CD14-positive monocyte (primary cell): ENCODE results near the gene IKZF3. TPM values are rescaled to one million over a fixed set of nuclear protein-coding genes. Genes with fewer than 3 reads are reported as not detected.

Experiments used
- DNase-seq, 3 donors: peaks; one replicate each; pipeline ENCODE4 v3.0.0-alpha.2; 2011 to 2022
- H2AFZ ChIP-seq: 2 replicates; pipeline ENCODE4 v1.6.0; 2012; ENCODE audit warnings: mild to moderate bottlenecking, low read depth, low read length, inconsistent platforms; ENCODE audit not compliant: insufficient read depth, poor library complexity, severe bottlenecking
- H3K27ac ChIP-seq, 2 donors: 1 replicate in 1 of 2; 2 replicates in 1 of 2; pipeline ENCODE4 v1.5.1; 2012 to 2013; ENCODE audit warnings: low read length in 2 of 2, control low read depth in 1 of 2, inconsistent platforms in 1 of 2, low read depth in 1 of 2, mild to moderate bottlenecking in 1 of 2
- H3K27me3 ChIP-seq, 2 donors: one replicate each; pipeline versions ENCODE4 v1.6.0 to v1.6.1; 2011 to 2013; ENCODE audit warnings: low read length in 2 of 2; ENCODE audit not compliant: control insufficient read depth in 2 of 2, insufficient read depth in 2 of 2
- H3K36me3 ChIP-seq, 2 donors: replicated peaks in 1 of 2; 1 replicate in 1 of 2; 2 replicates in 1 of 2; pipeline versions ENCODE4 v1.5.1 to v1.6.1; 2012 to 2013; ENCODE audit warnings: low read length in 2 of 2, control low read depth in 1 of 2, inconsistent platforms in 1 of 2, mild to moderate bottlenecking in 1 of 2; ENCODE audit not compliant: insufficient read depth in 2 of 2, control insufficient read depth in 1 of 2
- H3K4me1 ChIP-seq, 2 donors: 1 replicate in 1 of 2; 2 replicates in 1 of 2; pipeline versions ENCODE4 v1.5.1 to v1.6.1; 2012 to 2013; ENCODE audit warnings: low read length in 2 of 2, control low read depth in 1 of 2, inconsistent platforms in 1 of 2, mild to moderate bottlenecking in 1 of 2, moderate library complexity in 1 of 2; ENCODE audit not compliant: insufficient read depth in 2 of 2, control insufficient read depth in 1 of 2
- H3K4me2 ChIP-seq: replicated peaks from 2 replicates; pipeline ENCODE3; 2012; ENCODE audit warnings: low read length, moderate library complexity, mild to moderate bottlenecking; ENCODE audit not compliant: poor library complexity, severe bottlenecking; ENCODE audit errors: extremely low read depth
- H3K4me3 ChIP-seq, 3 experiments: fragments of 200-600 bp in 1 of 3; sonication (generic) in 1 of 3; replicated peaks in 1 of 3; 1 replicate in 2 of 3; 2 replicates in 1 of 3; pipeline ENCODE4 v1.5.1; 2011 to 2013; ENCODE audit warnings: low read length in 3 of 3, mild to moderate bottlenecking in 3 of 3, control low read depth in 2 of 3, low read depth in 2 of 3, inconsistent platforms in 1 of 3, moderate library complexity in 1 of 3
- H3K79me2 ChIP-seq: 2 replicates; pipeline ENCODE4 v1.6.0; 2012; ENCODE audit warnings: mild to moderate bottlenecking, control low read depth, inconsistent platforms, low read length, moderate library complexity; ENCODE audit not compliant: insufficient read depth
- H3K9ac ChIP-seq: 2 replicates; pipeline ENCODE4 v1.6.0; 2017; ENCODE audit warnings: low read length, mild to moderate bottlenecking; ENCODE audit not compliant: insufficient read depth, poor library complexity, severe bottlenecking
- H3K9me3 ChIP-seq, 2 donors: replicated peaks in 1 of 2; 1 replicate in 1 of 2; 2 replicates in 1 of 2; pipeline versions ENCODE4 v1.5.1 to v1.6.1; 2012 to 2013; ENCODE audit warnings: low read length in 2 of 2, control low read depth in 1 of 2; ENCODE audit not compliant: control insufficient read depth in 1 of 2, insufficient read depth in 1 of 2
- H4K20me1 ChIP-seq: 2 replicates; pipeline ENCODE4 v1.6.0; 2012; ENCODE audit warnings: mild to moderate bottlenecking, low read length, control low read depth, moderate library complexity; ENCODE audit not compliant: insufficient read depth
- H3K27ac Mint-ChIP-seq, 7 donors: one replicate each; pipeline ENCODE4 v1.8.0; 2020; ENCODE audit warnings: mild to moderate bottlenecking in 7 of 7, mixed read lengths in 7 of 7, moderate library complexity in 6 of 7, inconsistent platforms in 2 of 7
- H3K27me3 Mint-ChIP-seq, 3 donors: one replicate each; pipeline ENCODE4 v1.8.0; 2021 to 2022; ENCODE audit warnings: low read depth in 3 of 3, mild to moderate bottlenecking in 3 of 3, mixed read lengths in 3 of 3, moderate library complexity in 3 of 3, inconsistent platforms in 1 of 3
- H3K36me3 Mint-ChIP-seq, 2 donors: one replicate each; pipeline ENCODE4 v1.8.0; 2020; ENCODE audit warnings: mixed read lengths in 2 of 2, inconsistent platforms in 1 of 2, mild to moderate bottlenecking in 1 of 2
- H3K4me1 Mint-ChIP-seq: one replicate; pipeline ENCODE4 v1.8.0; 2020; ENCODE audit warnings: mild to moderate bottlenecking, mixed read lengths
- H3K4me3 Mint-ChIP-seq, 2 donors: one replicate each; pipeline ENCODE4 v1.8.0; 2020; ENCODE audit warnings: mild to moderate bottlenecking in 2 of 2, mixed read lengths in 2 of 2, moderate library complexity in 1 of 2
- H3K9me3 Mint-ChIP-seq, 7 donors: one replicate each; pipeline ENCODE4 v1.8.0; 2020 to 2022; ENCODE audit warnings: mixed read lengths in 7 of 7, mild to moderate bottlenecking in 6 of 7, moderate library complexity in 6 of 7, inconsistent platforms in 2 of 7
- WGBS: methylation state at CpG from one replicate; pipeline ENCODE4 v1.1.5; 2013; ENCODE audit warnings: missing lambda C conversion rate; ENCODE audit not compliant: insufficient coverage; 5-methylcytosine and 5-hydroxymethylcytosine counted together
- intact Hi-C, 2 donors: fragments of 100-400 bp; cut with micrococcal nuclease; formaldehyde crosslinking; loops; one replicate each; pipeline versions ENCODE4 v1.15.0 to v1.15.1; 2023
- polyA plus RNA-seq, 3 donors: library from polyadenylated mRNA; depleted of rRNA in 1 of 3; unstranded in 2 of 3; stranded (reverse) in 1 of 3; fragments of 300-500 nt in 2 of 3; fragments of >200 nt in 1 of 3; fragmentation: Illumina TruSeq in 2 of 3; gene quantifications; 1 replicate in 2 of 3; 2 replicates in 1 of 3; pipeline ENCODE4 v1.2.3, GENCODE V29; 2012 to 2021
- TF ChIP-seq, protein P1 (sequence below): fragments of 200-600 bp; IDR thresholded peaks from one replicate; pipeline ENCODE4 v1.8.0; 2022; ENCODE audit warnings: antibody characterized with exemption, mild to moderate bottlenecking

Gene IKZF3
- polyA plus RNA-seq, 3 donors, result 0.05 to 0.15 (median 0.05) TPM

DNA sequence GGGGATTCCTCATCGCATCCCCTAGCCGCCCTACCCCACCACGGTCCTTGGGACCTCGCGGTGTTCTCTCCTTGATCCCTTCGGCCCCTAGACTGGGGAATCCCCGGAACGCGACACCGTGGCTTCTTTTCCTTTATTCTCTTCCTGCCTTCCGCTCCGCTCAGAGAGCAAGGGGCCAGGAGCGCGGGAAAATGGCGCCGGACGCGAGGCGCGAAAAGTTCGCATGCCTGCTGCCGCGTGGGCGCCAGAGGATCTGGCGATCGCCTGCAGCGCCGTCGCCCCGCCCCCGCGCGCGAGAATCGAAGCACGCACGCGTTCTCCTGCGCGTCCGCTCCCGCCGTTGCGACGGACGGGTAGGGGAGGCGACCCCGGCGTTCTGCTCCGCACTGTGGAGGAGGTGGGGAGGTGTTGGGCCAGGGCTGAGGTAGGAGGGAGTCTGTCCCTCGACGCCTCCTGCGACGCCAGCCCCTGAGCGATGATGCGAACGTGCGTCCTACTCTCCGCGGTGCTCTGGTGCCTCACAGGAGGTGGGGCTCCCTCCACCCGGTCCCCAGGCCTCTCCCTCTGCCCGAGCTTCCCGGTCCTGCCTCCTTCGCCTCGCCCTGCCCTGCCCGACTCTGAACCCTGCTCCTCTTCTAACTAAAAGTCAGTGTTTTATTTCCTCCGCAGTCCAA is 3.9 kb upstream of the IKZF3 start, which contains the start of gene ZPBP2:
ZPBP2 (plus strand) TSS at position 323 of the 674 bp plus-strand sequence; CDS start at position 476, 153 bp downstream.
- H3K9me3 ChIP-seq, result peaks cover 12 to 16% of the 10 kb centered on the region in 2 donors
- peaks cover 12 to 24% (median 19%) of the 10 kb centered on the region in 7 donors for H3K9me3 Mint-ChIP-seq

GRCh38 chr17:39867084-39867879 is 3.2 kb upstream of the IKZF3 start:
- Histone ChIP-seq H3K4me2 (no peak overlapping the region), H3K27ac (no peak overlapping the region), H3K4me3 (no peak overlapping the region), H3K36me3 (no peaks in the 10 kb centered on the region), H2AFZ (no peak overlapping the region), H4K20me1 (no peaks in the 10 kb centered on the region), H3K4me1 (peaks cover 30 to 31% of the 10 kb centered on the region in 2 donors), H3K79me2 (no peaks in the 10 kb centered on the region), H3K27me3 (peaks cover 32 to 57% of the 10 kb centered on the region in 2 donors), H3K9me3 (peaks cover 12 to 16% of the 10 kb centered on the region in 2 donors), H3K9ac (no peak overlapping the region)
- peaks cover 34% of the 10 kb centered on the region for H3K4me1 Mint-ChIP-seq
- TF ChIP-seq, protein P1, sequence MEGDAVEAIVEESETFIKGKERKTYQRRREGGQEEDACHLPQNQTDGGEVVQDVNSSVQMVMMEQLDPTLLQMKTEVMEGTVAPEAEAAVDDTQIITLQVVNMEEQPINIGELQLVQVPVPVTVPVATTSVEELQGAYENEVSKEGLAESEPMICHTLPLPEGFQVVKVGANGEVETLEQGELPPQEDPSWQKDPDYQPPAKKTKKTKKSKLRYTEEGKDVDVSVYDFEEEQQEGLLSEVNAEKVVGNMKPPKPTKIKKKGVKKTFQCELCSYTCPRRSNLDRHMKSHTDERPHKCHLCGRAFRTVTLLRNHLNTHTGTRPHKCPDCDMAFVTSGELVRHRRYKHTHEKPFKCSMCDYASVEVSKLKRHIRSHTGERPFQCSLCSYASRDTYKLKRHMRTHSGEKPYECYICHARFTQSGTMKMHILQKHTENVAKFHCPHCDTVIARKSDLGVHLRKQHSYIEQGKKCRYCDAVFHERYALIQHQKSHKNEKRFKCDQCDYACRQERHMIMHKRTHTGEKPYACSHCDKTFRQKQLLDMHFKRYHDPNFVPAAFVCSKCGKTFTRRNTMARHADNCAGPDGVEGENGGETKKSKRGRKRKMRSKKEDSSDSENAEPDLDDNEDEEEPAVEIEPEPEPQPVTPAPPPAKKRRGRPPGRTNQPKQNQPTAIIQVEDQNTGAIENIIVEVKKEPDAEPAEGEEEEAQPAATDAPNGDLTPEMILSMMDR, result no peak
- DNase-seq, result peak in 1 of 3 donors; percentile 7
- peaks cover 52 to 57% (median 53%) of the 10 kb centered on the region in 3 donors for H3K27me3 Mint-ChIP-seq
- peak overlapping the region in 1 of 2 donors; percentile 75 for H3K4me3 Mint-ChIP-seq
- peaks cover 12 to 24% (median 19%) of the 10 kb centered on the region in 7 donors for H3K9me3 Mint-ChIP-seq
- H3K36me3 Mint-ChIP-seq, result peaks cover 0 to 11% of the 10 kb centered on the region in 2 donors
- intact Hi-C loops, result no loop called here
- peak overlapping the region in 1 of 7 donors; percentile 79 for H3K27ac Mint-ChIP-seq
- WGBS, result 88% methylated on average over 17 of the region's 21 CpGs

More for the DNA sequence above, 3.9 kb upstream of the IKZF3 start, which contains the start of gene ZPBP2:
- Histone ChIP-seq H3K4me1 (peaks cover 30 to 31% of the 10 kb centered on the region in 2 donors), H2AFZ (no peak within 1 kb of the TSS), H3K27ac (no peak within 1 kb of the TSS), H4K20me1 (no peaks in the 10 kb centered on the region), H3K9ac (no peak within 1 kb of the TSS), H3K4me3 (no peak within 1 kb of the TSS), H3K27me3 (peaks cover 28 to 49% of the 10 kb centered on the region in 2 donors), H3K4me2 (no peak within 1 kb of the TSS), H3K79me2 (no peaks in the 10 kb centered on the region), H3K36me3 (no peaks in the 10 kb centered on the region)
- Mint-ChIP-seq H3K4me3 (peak within 1 kb of the TSS; percentile 48 to 75), H3K27me3 (peaks cover 49 to 57% (median 50%) of the 10 kb centered on the region in 3 donors), H3K27ac (peak within 1 kb of the TSS in 1 of 7 donors; percentile 79), H3K4me1 (peaks cover 34% of the 10 kb centered on the region), H3K36me3 (peaks cover 0 to 11% of the 10 kb centered on the region in 2 donors)
- 29% methylated on average over 62 of the region's 67 CpGs for WGBS
- TF ChIP-seq, protein P1, result no peak
- intact Hi-C loops, result no loop called here
- no peak for DNase-seq
